CD4-positive, alpha-beta T cell treated with Interferon alpha-2 for 1 hour (primary cell): ENCODE results near the gene TMEM170A.

Experiments
- DNase-seq, 2 donors: peaks; one replicate each; pipeline ENCODE4 v3.0.0-alpha.2; 2020 to 2022

Gene TMEM170A

GRCh38 chr16:75398333-75398732 lies 66.2 kb downstream of the TMEM170A start:
- DNase-seq = no peak

- no peak for DNase-seq
Observed at GRCh38 chr16:75394941-75395340, 69.5 kb downstream of the TMEM170A start.
